NK-92 treated with Interleukin-12 subunit alpha and Interleukin-12 subunit beta, amount 100 ng/mL, for 24 hours (cell line): ENCODE measurements around the gene VILL.
A peak's percentile ranks its signal among the peaks of the same experiment; 100 is the strongest.
"Not testable (repeated sequence)": the region's sequence is repeated elsewhere in the genome, so short reads cannot be mapped to it uniquely, and the experiment has no call there.

ENCODE experiments used
- DNase-seq: peaks from one replicate; lab custom pipeline; 2025; lab: John Stamatoyannopoulos, UW

Gene VILL

DNA sequence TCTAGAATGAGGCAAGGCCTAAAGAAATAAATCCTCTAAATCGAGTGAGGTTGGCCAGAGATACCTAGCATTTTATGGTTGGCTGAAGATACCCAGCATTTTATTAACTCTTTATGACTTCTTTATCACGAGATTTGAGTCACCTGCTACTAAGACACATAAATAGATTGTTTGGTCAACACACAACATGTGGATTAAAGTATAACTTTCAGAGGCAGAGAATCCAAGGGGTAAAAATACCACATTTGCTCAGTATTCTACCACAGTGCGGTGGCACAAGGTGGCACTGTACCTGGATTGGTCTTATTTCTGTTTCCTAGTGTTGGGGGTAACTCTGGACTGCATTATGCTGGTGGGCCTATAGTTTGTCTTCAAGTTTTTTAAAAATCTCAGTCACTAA is 27.0 kb upstream of the VILL start:
- no peak for DNase-seq

DNA sequence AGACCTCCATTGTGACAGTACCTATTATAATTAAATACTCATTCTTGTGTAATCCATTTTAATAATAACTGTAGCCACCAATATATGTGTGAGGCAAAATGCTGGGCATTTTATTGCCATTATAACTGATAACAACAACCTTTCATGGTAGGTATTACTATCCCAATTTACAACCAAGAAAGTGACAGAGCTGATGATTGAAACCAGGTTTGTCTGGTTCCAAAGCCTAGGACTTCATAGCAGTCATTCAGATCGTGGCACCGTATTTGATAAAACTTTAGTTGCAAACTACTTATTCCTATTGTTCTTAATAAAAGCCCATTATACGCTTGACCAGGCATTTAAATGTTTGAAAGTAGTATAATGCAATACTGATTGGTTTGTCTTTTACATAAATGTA is 26.4 kb upstream of the VILL start:
- no peak for DNase-seq

DNA sequence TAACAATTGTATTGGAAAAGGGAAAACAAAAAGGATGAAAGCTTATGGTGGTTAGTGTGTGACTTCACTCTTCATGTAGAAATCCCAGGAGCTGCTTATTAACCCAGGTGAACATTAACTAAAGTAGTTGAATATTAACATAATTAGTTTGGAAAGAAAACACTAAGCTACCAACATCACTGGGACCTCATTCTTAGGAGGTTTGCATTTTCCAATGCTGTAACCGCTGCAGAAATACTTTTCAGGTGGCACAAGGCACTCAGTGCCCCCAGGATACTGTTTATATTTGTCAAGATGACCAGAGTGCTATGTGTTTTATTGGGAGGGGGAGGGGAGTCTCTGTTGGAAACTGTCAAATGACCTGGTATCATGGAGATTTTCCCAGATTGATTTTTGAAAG is 25.9 kb upstream of the VILL start:
- DNase-seq = no peak

- peak; percentile 24 for DNase-seq
These were observed 23.2 kb upstream of the VILL start for GRCh38 chr3:37967260-37967881.

GRCh38 chr3:37968199-37968598 is 22.4 kb upstream of the VILL start:
- no peak for DNase-seq

DNA sequence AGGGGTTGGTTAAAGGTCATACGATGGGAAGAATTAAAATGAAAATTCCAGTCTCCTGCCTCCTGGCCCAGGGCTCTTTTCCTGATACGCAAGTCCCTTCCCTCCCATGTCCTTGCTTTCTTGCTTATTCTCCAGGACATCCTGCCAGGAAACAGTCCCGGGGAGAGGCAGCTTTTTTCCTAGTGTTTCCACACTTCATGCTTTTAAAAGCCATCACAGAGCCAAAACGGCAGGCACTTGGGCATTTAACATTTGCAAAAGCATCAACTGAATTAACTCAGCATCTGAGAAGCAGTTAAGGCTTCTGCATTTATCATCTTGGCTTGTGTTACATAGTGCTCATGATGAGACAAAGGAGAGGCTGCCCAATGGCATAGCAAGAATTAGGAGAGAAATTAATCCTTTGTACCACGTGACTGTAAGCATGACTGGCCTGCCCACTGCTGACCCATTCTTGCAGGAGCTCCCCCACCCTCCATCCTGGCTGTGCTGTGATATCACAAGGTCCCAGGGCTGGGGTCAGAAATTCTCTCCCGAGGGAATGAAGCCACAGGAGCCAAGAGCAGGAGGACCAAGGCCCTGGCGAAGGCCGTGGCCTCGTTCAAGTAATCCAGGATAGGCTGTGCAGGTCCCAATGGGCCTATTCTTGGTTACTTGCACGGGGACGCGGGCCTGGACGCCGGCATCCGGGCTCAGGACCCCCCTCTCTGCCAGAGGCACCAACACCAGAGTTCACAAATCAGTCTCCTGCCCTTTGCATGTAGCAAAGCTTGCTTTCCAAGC is 21.6 kb upstream of the VILL start:
- DNase-seq = no peak

GRCh38 chr3:37969596-37970100 is 20.9 kb upstream of the VILL start:
- DNase-seq = no peak

- no peak for DNase-seq
These were observed 19.8 kb upstream of the VILL start for GRCh38 chr3:37970802-37971201.

DNA sequence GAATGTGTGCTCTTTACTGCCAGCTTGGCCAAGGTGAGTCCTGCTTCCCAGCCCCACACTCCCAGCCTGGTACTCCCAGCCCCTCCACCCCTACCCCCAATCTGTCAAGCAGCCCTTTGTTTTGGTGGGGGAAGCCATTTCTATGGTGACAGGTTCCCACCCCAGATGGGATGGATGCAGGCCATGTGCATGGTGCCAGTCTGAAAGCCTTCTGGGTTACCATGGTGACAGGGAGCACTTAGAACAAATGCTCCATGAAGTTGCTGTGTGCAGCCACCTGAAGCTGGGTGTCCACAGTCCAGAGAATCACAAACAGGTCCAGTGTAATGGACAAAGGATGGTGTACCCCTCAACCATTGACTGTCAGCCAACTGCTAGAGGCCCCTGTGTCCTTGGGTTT is 19.1 kb upstream of the VILL start:
- no peak for DNase-seq

DNA sequence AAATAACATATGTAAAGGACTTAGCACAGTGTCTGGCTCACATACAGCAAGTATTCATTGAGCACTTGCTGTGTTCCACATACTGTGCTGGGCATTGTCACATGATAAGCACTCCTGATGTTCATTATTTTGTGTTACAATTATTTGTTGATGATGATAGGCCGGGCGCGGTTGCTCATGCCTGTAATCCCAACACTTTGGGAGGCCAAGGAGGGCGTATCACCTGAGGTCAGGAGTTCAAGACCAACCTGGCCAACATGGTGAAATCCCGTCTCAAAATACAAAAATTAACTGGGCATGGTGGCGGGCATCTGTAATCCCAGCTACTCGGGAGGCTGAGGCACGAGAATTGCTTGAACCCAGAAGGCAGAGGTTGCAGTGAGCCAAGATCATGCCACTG is 18.5 kb upstream of the VILL start:
- not testable (repeated sequence) for DNase-seq

DNA sequence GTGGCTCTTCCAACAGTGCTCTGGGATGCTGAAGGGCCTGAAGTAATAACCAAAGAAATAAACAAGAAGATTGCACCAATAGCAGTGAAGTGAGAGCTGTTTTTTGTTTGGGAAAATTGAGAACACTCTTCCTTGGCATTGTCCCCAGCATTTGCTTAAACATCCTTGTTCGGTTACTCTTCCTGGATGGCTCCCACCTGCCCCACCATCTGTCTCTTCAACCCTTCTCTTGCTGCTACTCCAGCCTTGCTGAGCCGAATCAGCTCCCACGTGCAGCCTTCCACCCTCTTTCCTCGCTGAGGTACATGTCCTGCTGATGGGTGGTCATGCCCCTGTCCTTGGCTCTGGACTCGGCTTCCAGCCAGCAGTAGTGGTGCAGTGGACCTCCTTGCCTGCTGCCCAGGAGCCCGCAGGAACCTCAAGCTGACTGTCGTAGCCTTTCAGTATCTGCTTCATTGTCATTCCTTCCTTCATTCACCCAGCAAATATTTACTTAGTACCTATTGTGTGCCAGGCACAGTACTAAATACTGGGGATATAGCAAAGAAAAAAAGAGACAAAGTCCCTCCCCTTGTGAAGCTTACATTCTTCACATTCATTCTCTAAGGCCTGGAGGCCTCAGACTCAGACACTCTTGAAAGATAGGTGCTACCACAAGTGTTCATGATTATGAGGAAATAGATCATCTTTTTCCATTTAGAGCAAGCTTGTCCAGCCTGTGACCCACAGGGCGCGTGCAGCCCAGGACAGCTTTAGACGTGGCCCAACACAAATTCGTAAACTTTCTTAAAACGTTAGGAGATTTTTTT is 17.1 kb upstream of the VILL start:
- DNase-seq = no peak

- peak; percentile 27 for DNase-seq
These were observed 16.2 kb upstream of the VILL start for GRCh38 chr3:37974121-37975083.

- DNase-seq = no peak
These were observed 10.8 kb upstream of the VILL start for GRCh38 chr3:37979541-37980461.

- DNase-seq = no peak
These were observed 9.9 kb upstream of the VILL start for GRCh38 chr3:37980462-37981347.

DNA sequence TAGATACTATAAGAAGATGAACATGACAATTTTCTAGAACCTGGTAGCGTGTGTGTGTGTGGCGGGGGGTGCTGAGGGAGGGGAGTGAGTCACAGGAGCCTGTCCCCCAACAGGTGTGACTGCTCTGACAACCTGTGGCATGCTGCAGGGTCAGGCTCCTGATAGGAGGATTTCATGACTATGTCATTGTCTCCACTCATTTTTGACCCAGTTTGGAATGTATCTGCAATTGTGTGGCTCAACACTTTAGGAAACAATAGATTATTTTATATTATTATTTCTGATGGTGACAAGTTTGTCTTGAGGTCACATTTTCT is 9.3 kb upstream of the VILL start:
- DNase-seq = no peak

GRCh38 chr3:37982331-37982730 is 8.3 kb upstream of the VILL start:
- no peak for DNase-seq

- no peak for DNase-seq
These were observed 6.5 kb upstream of the VILL start for GRCh38 chr3:37984051-37984450.

GRCh38 chr3:37984596-37984995 is 6.0 kb upstream of the VILL start:
- DNase-seq = no peak

GRCh38 chr3:37985637-37986320 is 4.8 kb upstream of the VILL start:
- no peak for DNase-seq
